ENCODE measurements around the gene SRP9. TPM values are rescaled to one million over a fixed set of nuclear protein-coding genes. Genes with fewer than 3 reads are reported as not detected.

The SRP9 gene
- total RNA-seq, 4 donors from 2014 or later: 95.1 to 192 (median 164) TPM

GRCh38 chr1:225744745-225745144 is 32.9 kb upstream of the SRP9 start:
- H3K27me3 ChIP-seq: no peaks in the 10 kb centered on the region
- peak overlapping the region; percentile 18 to 88 (median 83) for H3K27ac ChIP-seq (replicated peaks in 1 of 4)
- H3K9me3 ChIP-seq: no peaks in the 10 kb centered on the region
- DNase-seq (ENCODE audit: extremely low spot score): no peak
- intact Hi-C loops (cut with DNase I): no loop called here
- no peak overlapping the region for H3K4me3 ChIP-seq
- no peaks in the 10 kb centered on the region for H3K36me3 ChIP-seq
- H3K4me1 ChIP-seq: peaks cover 19 to 31% (median 30%) of the 10 kb centered on the region in 4 donors
- TF ChIP-seq POLR2AphosphoS5 (IDR thresholded peaks at IDR 0.05) (no peak), POLR2A (IDR thresholded peaks at IDR 0.05; ENCODE audit: low read depth) (no peak), CTCF (IDR thresholded peaks at IDR 0.05) (no peak)
- WGBS: 100% methylated on average over 2 of the region's 2 CpGs

- Histone ChIP-seq H3K4me3 (no peak overlapping the region), H3K9me3 (no peaks in the 10 kb centered on the region), H3K27ac (replicated peaks in 1 of 4) (peak overlapping the region; percentile 18 to 88 (median 83)), H3K27me3 (no peaks in the 10 kb centered on the region), H3K4me1 (peaks cover 21 to 34% (median 31%) of the 10 kb centered on the region in 4 donors), H3K36me3 (no peaks in the 10 kb centered on the region)
- DNase-seq (ENCODE audit: extremely low spot score): no peak
- no peak for TF ChIP-seq CTCF (IDR thresholded peaks at IDR 0.05)
- intact Hi-C loops (cut with DNase I): no loop called here
Measured at GRCh38 chr1:225745273-225745672, 32.4 kb upstream of the SRP9 start.

GRCh38 chr1:225746361-225747179 is 31.1 kb upstream of the SRP9 start:
- WGBS: 41% methylated on average over 18 of the region's 18 CpGs
- peaks cover 30 to 45% (median 40%) of the 10 kb centered on the region in 4 donors for H3K4me1 ChIP-seq
- no peaks in the 10 kb centered on the region for H3K27me3 ChIP-seq
- peak overlapping the region; percentile 50 to 58 (median 54) for H3K4me3 ChIP-seq
- no peaks in the 10 kb centered on the region for H3K9me3 ChIP-seq
- no peak for TF ChIP-seq POLR2A (IDR thresholded peaks at IDR 0.05; ENCODE audit: low read depth)
- peak in 2 of 3 experiments; percentile 29 to 35 for TF ChIP-seq CTCF (IDR thresholded peaks at IDR 0.05)
- peak; percentile 72 to 80 for TF ChIP-seq POLR2AphosphoS5 (IDR thresholded peaks at IDR 0.05)
- intact Hi-C loops (cut with DNase I): no loop called here
- DNase-seq (ENCODE audit: extremely low spot score): peak; percentile 94
- H3K27ac ChIP-seq (replicated peaks in 1 of 4): peak overlapping the region; percentile 80 to 88 (median 86)
- H3K36me3 ChIP-seq: no peaks in the 10 kb centered on the region

- no peak for TF ChIP-seq POLR2A (IDR thresholded peaks at IDR 0.05; ENCODE audit: low read depth)
- TF ChIP-seq EP300 (IDR thresholded peaks at IDR 0.05): no peak
- TF ChIP-seq CTCF (IDR thresholded peaks at IDR 0.05): no peak
- no peak for TF ChIP-seq POLR2AphosphoS5 (IDR thresholded peaks at IDR 0.05)
- DNase-seq (ENCODE audit: extremely low spot score): no peak
- intact Hi-C loops (cut with DNase I): no loop called here
- peaks cover 35 to 50% (median 43%) of the 10 kb centered on the region in 4 donors for H3K4me1 ChIP-seq
- H3K27ac ChIP-seq (replicated peaks in 1 of 4): peak overlapping the region; percentile 80 to 88 (median 86)
- no peaks in the 10 kb centered on the region for H3K36me3 ChIP-seq
- no peak overlapping the region for H3K4me3 ChIP-seq
- H3K9me3 ChIP-seq: no peaks in the 10 kb centered on the region
- WGBS: 95% methylated on average over 7 of the region's 7 CpGs
- H3K27me3 ChIP-seq: no peaks in the 10 kb centered on the region
Measured at GRCh38 chr1:225747566-225747965, 30.1 kb upstream of the SRP9 start.

- no peaks in the 10 kb centered on the region for H3K9me3 ChIP-seq
- H3K4me1 ChIP-seq: peaks cover 35 to 50% (median 43%) of the 10 kb centered on the region in 4 donors
- intact Hi-C loops (cut with DNase I): no loop called here
- H3K27ac ChIP-seq (replicated peaks in 1 of 4): no peak overlapping the region
- H3K36me3 ChIP-seq: no peaks in the 10 kb centered on the region
- 91% methylated on average over 10 of the region's 10 CpGs for WGBS
- H3K4me3 ChIP-seq: no peak overlapping the region
- no peak for DNase-seq (ENCODE audit: extremely low spot score)
- TF ChIP-seq CTCF (IDR thresholded peaks at IDR 0.05): no peak
- TF ChIP-seq POLR2AphosphoS5 (IDR thresholded peaks at IDR 0.05): no peak
- TF ChIP-seq EP300 (IDR thresholded peaks at IDR 0.05): no peak
- no peak for TF ChIP-seq POLR2A (IDR thresholded peaks at IDR 0.05; ENCODE audit: low read depth)
- H3K27me3 ChIP-seq: no peaks in the 10 kb centered on the region
Measured at GRCh38 chr1:225748529-225748928, 29.1 kb upstream of the SRP9 start.
